Omental fat pad (tissue), 4 donors: ENCODE measurements around the gene CALML5. TPM values are rescaled to one million over a fixed set of nuclear protein-coding genes. Genes with fewer than 3 reads are reported as not detected.

ENCODE experiments used
- ATAC-seq: fragments of 150-250 bp; one replicate; pipeline ENCODE4 v1.9.1; 2016; ENCODE audit warnings: mild to moderate bottlenecking, moderate library complexity; ENCODE audit not compliant: low FRiP score
- DNase-seq: peaks from one replicate; pipeline ENCODE4 v3.0.0-alpha.2; 2019; ENCODE audit warnings: low spot score
- CTCF ChIP-seq, 3 donors: fragments of 450-650 bp; IDR thresholded peaks; one replicate each; pipeline ENCODE4 v1.5.1; 2016 to 2017; ENCODE audit warnings: antibody characterized with exemption in 3 of 3, mild to moderate bottlenecking in 3 of 3, moderate library complexity in 2 of 3
- total RNA-seq, 4 donors: library from RNA; depleted of rRNA; stranded (reverse); fragments of >200 nt; gene quantifications; one replicate each; pipeline ENCODE4 v1.1.0, GENCODE V29; 2016

The CALML5 gene
- total RNA-seq, 4 donors from 2014 or later: not detected

GRCh38 chr10:5532618-5533097 is 33.3 kb upstream of the CALML5 start:
- ATAC-seq: no peak
- DNase-seq: no peak
- no peak for TF ChIP-seq CTCF (IDR thresholded peaks at IDR 0.05)

- DNase-seq (no peak), ATAC-seq (no peak)
- TF ChIP-seq CTCF (IDR thresholded peaks at IDR 0.05): no peak
These were observed 32.9 kb upstream of the CALML5 start for GRCh38 chr10:5532307-5532605.

- DNase-seq: no peak
- no peak for TF ChIP-seq CTCF (IDR thresholded peaks at IDR 0.05)
- ATAC-seq: no peak
These were observed 32.4 kb upstream of the CALML5 start for GRCh38 chr10:5531558-5532306.

- DNase-seq (no peak), ATAC-seq (no peak)
- TF ChIP-seq CTCF (IDR thresholded peaks at IDR 0.05): no peak
These were observed 31.6 kb upstream of the CALML5 start for GRCh38 chr10:5530846-5531557.

- no peak for DNase-seq
- TF ChIP-seq CTCF (IDR thresholded peaks at IDR 0.05): no peak
These were observed 31.0 kb upstream of the CALML5 start for GRCh38 chr10:5530412-5530806.

GRCh38 chr10:5529702-5530411 is 30.5 kb upstream of the CALML5 start:
- TF ChIP-seq CTCF (IDR thresholded peaks at IDR 0.05): no peak
- DNase-seq (no peak), ATAC-seq (no peak)

More at GRCh38 chr10:5530412-5530806, 31.0 kb upstream of the CALML5 start:
- no peak for ATAC-seq
